WTC11 (cell line): ENCODE measurements around the gene KIRREL3.

Experiments used
- ATF3 ChIP-seq: sonication (generic); formaldehyde crosslinking; conservative IDR thresholded peaks from 2 replicates; pipeline ENCODE4 v1.8.1; 2022; ENCODE audit warnings: mild to moderate bottlenecking, missing genetic modification reagents
- CTCF ChIP-seq: fragments of 200-600 bp; IDR thresholded peaks from 2 replicates; pipeline ENCODE4 v1.8.0; 2022; ENCODE audit warnings: antibody characterized with exemption
- HMGA2 ChIP-seq: fragments of 250-450 bp; sonication (Bioruptor Pico); IDR thresholded peaks from 2 replicates; pipeline ENCODE4 v1.4.0; 2021; ENCODE audit warnings: mild to moderate bottlenecking, moderate library complexity
- RELA ChIP-seq: sonication (generic); formaldehyde crosslinking; IDR thresholded peaks from 2 replicates; pipeline ENCODE4 v1.8.1; 2022; ENCODE audit warnings: missing genetic modification reagents, mild to moderate bottlenecking, borderline replicate concordance
- ZNF232 ChIP-seq: sonication (generic); formaldehyde crosslinking; IDR thresholded peaks from 2 replicates; pipeline ENCODE4 v1.8.0; 2022; ENCODE audit warnings: mild to moderate bottlenecking, missing genetic modification reagents
- ZNF317 ChIP-seq: sonication (generic); formaldehyde crosslinking; IDR thresholded peaks from 2 replicates; pipeline ENCODE4 v1.8.1; 2023; ENCODE audit warnings: low read depth, mild to moderate bottlenecking, moderate library complexity, missing genetic modification reagents, borderline replicate concordance

GRCh38 chr11:126583594-126584427 lies 416.8 kb downstream of the KIRREL3 start:
- TF ChIP-seq CTCF (no peak), ATF3 (CRISPR knock-in tag) (no peak), ZNF317 (CRISPR knock-in tag) (no peak), RELA (no peak), ZNF232 (CRISPR knock-in tag) (no peak), HMGA2 (CRISPR knock-in tag) (no peak)
